ENCODE results near the gene GOLGA1. TPM values are rescaled to one million over a fixed set of nuclear protein-coding genes. Genes with fewer than 3 reads are reported as not detected.
A peak's percentile ranks its signal among the peaks of the same experiment; 100 is the strongest.

Gene GOLGA1
- polyA plus RNA-seq, 1 of the 3 experiments (the other 2 are of a cell fraction) = 10.0 TPM

DNA sequence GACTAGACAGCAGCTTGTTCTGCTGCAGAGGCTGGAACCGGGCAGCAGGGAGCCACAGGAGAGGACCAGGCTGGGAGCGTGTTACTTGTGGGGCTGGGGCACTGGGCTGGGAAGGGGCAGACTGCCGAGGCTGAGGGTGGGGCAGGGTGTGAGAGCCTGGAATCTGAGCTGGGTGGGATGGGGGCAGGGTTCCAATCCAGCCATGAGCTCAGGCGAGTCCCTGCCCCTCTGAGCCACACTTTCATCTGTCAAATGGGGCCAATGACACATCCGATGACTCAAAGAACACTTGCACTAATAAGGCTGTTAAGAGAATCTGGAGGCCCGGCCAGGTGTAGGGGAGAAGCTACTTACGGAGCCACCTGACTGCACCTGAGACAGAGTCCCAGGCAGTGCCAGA is 106.3 kb downstream of the GOLGA1 start:
- Histone ChIP-seq H3K9ac (no peak overlapping the region), H3K27me3 (ENCODE audit: insufficient read depth) (no peaks in the 10 kb centered on the region), H3K9me3 (no peaks in the 10 kb centered on the region), H2AFZ (ENCODE audit: low read depth) (no peak overlapping the region), H3K9me2 (no peaks in the 10 kb centered on the region), H3K36me3 (replicated peaks in 1 of 2; ENCODE audit: control insufficient read depth in 1 of 2, insufficient read depth in 2 of 2, low read length in 1 of 2) (no peaks in the 10 kb centered on the region), H3K27ac (ENCODE audit: low read depth in 2 of 2, low read length in 1 of 2) (peak overlapping the region in 1 of 2 experiments; percentile 27; a peak in 1 of 4 replicates), H4K20me1 (ENCODE audit: insufficient read depth) (no peaks in the 10 kb centered on the region), H3K4me2 (peak overlapping the region; percentile 68), H3F3A (replicated peaks; ENCODE audit: insufficient read depth) (peaks cover 25% of the 10 kb centered on the region), H3K4me3 (ENCODE audit: low read depth in 2 of 2, low read length in 1 of 2) (no peak overlapping the region), H3K4me1 (ENCODE audit: control insufficient read depth in 1 of 2, insufficient read depth in 2 of 2, low read depth in 1 of 2, low read length in 1 of 2) (peaks cover 14 to 24% of the 10 kb centered on the region in 2 experiments; a peak in 3 of 4 replicates), H3K79me2 (ENCODE audit: insufficient read depth) (no peaks in the 10 kb centered on the region)
- TF ChIP-seq FOSL2 (IDR thresholded peaks at IDR 0.05; ENCODE audit: borderline replicate concordance, low read depth) (peak; percentile 48; the same call in 1 of the 2 replicates), MXI1 (IDR thresholded peaks at IDR 0.05; ENCODE audit: low read depth, low read length) (no peak), FOXM1 (IDR thresholded peaks at IDR 0.05; ENCODE audit: low read depth) (no peak), MEF2A (IDR thresholded peaks at IDR 0.05; ENCODE audit: borderline replicate concordance, low read depth) (no peak), NFIC (IDR thresholded peaks at IDR 0.05; ENCODE audit: borderline replicate concordance) (peak; percentile 31; the same call in 1 of the 2 replicates), TCF12 (IDR thresholded peaks at IDR 0.05) (peak; percentile 27; the same call in 1 of the 2 replicates), EZH2phosphoT487 (IDR thresholded peaks at IDR 0.05; ENCODE audit: borderline replicate concordance, low read depth) (no peak), EP300 (IDR thresholded peaks at IDR 0.05; ENCODE audit: borderline replicate concordance in 1 of 2, low read depth in 1 of 2, low read length in 1 of 2) (no peak)
- TF ChIP-seq, protein P1, sequence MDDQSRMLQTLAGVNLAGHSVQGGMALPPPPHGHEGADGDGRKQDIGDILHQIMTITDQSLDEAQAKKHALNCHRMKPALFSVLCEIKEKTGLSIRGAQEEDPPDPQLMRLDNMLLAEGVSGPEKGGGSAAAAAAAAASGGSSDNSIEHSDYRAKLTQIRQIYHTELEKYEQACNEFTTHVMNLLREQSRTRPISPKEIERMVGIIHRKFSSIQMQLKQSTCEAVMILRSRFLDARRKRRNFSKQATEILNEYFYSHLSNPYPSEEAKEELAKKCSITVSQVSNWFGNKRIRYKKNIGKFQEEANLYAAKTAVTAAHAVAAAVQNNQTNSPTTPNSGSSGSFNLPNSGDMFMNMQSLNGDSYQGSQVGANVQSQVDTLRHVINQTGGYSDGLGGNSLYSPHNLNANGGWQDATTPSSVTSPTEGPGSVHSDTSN (IDR thresholded peaks at IDR 0.05) = peak; percentile 60
- TF ChIP-seq, protein P2, sequence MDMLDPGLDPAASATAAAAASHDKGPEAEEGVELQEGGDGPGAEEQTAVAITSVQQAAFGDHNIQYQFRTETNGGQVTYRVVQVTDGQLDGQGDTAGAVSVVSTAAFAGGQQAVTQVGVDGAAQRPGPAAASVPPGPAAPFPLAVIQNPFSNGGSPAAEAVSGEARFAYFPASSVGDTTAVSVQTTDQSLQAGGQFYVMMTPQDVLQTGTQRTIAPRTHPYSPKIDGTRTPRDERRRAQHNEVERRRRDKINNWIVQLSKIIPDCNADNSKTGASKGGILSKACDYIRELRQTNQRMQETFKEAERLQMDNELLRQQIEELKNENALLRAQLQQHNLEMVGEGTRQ (IDR thresholded peaks at IDR 0.05; ENCODE audit: borderline replicate concordance, low read depth, low read length) = no peak
- TF ChIP-seq, protein P3, sequence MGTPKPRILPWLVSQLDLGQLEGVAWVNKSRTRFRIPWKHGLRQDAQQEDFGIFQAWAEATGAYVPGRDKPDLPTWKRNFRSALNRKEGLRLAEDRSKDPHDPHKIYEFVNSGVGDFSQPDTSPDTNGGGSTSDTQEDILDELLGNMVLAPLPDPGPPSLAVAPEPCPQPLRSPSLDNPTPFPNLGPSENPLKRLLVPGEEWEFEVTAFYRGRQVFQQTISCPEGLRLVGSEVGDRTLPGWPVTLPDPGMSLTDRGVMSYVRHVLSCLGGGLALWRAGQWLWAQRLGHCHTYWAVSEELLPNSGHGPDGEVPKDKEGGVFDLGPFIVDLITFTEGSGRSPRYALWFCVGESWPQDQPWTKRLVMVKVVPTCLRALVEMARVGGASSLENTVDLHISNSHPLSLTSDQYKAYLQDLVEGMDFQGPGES (IDR thresholded peaks at IDR 0.05; ENCODE audit: low read depth, low read length) = no peak
- ChIA-PET CTCF (interaction anchor here (0.9 to 33.6 kb wide), 4 partner anchors 19 to 109 kb away, joined by 3 to 1436 read pairs (median 178); partner anchors contain the start of genes NR6A1, OLFML2A and WDR38), POLR2A (interaction anchor here (0.6 kb wide), 1 partner anchor 17 kb away, joined by 4 read pairs; no protein-coding TSS in a partner anchor)
- DNase-seq = peak; percentile 36
- 60% methylated on average over 5 of the region's 7 CpGs for WGBS (ENCODE audit: low lambda C conversion rate)

DNA sequence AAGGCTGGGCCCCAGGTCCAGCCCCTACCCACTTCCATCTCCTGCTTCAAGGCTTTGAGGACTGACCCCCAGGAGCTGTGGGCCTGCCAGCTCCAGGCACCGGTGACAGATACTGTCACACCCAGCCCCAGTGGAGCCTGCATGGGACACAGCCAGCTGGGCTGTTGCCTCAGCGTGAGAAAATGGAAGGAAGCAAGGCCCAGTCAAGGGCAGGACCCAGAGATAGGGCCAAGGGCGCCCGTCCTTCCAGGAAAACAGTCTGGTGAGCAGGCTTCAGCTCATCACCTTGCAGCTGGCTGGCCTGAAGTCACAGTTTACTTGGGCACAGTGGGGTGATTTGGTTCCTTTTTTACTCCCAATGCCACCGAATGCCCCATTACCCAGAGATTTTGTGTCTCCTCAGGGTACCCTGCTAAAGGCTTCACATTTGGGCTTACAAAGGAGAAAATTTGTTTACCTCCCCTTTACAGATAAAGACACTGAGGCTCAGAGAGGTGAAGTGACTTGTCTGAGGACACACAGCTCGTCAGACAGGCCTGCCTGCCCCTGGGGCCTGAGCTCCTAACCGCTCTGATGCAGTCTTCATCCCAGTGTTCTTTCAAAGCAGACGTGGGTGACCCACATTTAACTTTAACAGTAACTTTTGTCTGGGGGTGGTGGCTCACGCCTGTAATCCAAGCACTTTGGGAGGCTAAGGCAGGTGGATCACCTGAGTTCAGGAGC is 109.1 kb downstream of the GOLGA1 start:
- Histone ChIP-seq H2AFZ (ENCODE audit: low read depth) (no peak overlapping the region), H3K27ac (ENCODE audit: low read depth in 2 of 2, low read length in 1 of 2) (peak overlapping the region in 1 of 2 experiments; percentile 65; a peak in 2 of 4 replicates), H3K9me2 (no peaks in the 10 kb centered on the region), H3K36me3 (replicated peaks in 1 of 2; ENCODE audit: control insufficient read depth in 1 of 2, insufficient read depth in 2 of 2, low read length in 1 of 2) (no peaks in the 10 kb centered on the region), H3K9me3 (no peaks in the 10 kb centered on the region), H3K9ac (no peak overlapping the region), H3K4me2 (no peak overlapping the region), H3K27me3 (ENCODE audit: insufficient read depth) (no peaks in the 10 kb centered on the region), H3K4me3 (ENCODE audit: low read depth in 2 of 2, low read length in 1 of 2) (no peak overlapping the region), H3K4me1 (ENCODE audit: control insufficient read depth in 1 of 2, insufficient read depth in 2 of 2, low read depth in 1 of 2, low read length in 1 of 2) (peaks cover 14 to 24% of the 10 kb centered on the region in 2 experiments; a peak in 3 of 4 replicates), H3K79me2 (ENCODE audit: insufficient read depth) (no peaks in the 10 kb centered on the region), H4K20me1 (ENCODE audit: insufficient read depth) (no peaks in the 10 kb centered on the region), H3F3A (replicated peaks; ENCODE audit: insufficient read depth) (peaks cover 25% of the 10 kb centered on the region)
- ChIA-PET POLR2A (no interaction called here), CTCF (interaction anchor here (4.1 to 33.6 kb wide), 3 partner anchors 9 to 56 kb away, joined by 18 to 1436 read pairs (median 353); partner anchors contain the start of genes NR6A1, OLFML2A and WDR38)
- DNase-seq = no peak
- TF ChIP-seq SIN3A (IDR thresholded peaks at IDR 0.05; ENCODE audit: borderline replicate concordance, low read depth, low read length) = no peak
- no peak for TF ChIP-seq ELF1 (IDR thresholded peaks at IDR 0.05)
- TF ChIP-seq, protein P4, sequence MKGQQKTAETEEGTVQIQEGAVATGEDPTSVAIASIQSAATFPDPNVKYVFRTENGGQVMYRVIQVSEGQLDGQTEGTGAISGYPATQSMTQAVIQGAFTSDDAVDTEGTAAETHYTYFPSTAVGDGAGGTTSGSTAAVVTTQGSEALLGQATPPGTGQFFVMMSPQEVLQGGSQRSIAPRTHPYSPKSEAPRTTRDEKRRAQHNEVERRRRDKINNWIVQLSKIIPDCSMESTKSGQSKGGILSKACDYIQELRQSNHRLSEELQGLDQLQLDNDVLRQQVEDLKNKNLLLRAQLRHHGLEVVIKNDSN (IDR thresholded peaks at IDR 0.05; ENCODE audit: borderline replicate concordance, low read depth) = no peak
- 93% methylated on average over 8 of the region's 9 CpGs for WGBS (ENCODE audit: low lambda C conversion rate)
